TTC549 (cell line): ENCODE results near the gene TMA7.
A peak's percentile ranks its signal among the peaks of the same experiment; 100 is the strongest.
"Not testable (repeated sequence)": the region's sequence is repeated elsewhere in the genome, so short reads cannot be mapped to it uniquely, and the experiment has no call there.

ENCODE experiments used
- FAIRE-seq: peaks from 2 replicates; lab custom pipeline; 2012; peaks lifted over from hg19 to GRCh38; lab: Jason Lieb, UNC

Gene TMA7

DNA sequence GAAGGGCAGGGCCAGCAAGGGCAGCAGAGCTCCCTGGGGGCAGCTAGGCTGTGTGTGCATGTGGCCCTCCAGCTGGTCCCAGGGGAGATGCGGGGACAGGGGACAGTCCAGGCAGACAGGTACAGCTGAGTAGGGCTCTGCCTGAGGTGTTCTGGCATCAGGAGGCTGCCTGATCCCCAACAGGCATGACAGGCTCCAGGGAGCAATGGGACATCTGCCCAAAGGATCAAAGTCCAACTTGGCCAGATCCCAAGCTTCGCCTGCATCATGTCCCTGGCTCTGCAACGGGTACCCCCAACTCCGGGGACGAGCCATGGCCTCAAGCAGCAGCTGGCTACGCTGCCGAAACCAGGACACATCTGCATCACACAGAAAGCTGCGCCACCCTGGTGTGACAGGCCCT is 28.3 kb downstream of the TMA7 start:
- FAIRE-seq: no peak

DNA sequence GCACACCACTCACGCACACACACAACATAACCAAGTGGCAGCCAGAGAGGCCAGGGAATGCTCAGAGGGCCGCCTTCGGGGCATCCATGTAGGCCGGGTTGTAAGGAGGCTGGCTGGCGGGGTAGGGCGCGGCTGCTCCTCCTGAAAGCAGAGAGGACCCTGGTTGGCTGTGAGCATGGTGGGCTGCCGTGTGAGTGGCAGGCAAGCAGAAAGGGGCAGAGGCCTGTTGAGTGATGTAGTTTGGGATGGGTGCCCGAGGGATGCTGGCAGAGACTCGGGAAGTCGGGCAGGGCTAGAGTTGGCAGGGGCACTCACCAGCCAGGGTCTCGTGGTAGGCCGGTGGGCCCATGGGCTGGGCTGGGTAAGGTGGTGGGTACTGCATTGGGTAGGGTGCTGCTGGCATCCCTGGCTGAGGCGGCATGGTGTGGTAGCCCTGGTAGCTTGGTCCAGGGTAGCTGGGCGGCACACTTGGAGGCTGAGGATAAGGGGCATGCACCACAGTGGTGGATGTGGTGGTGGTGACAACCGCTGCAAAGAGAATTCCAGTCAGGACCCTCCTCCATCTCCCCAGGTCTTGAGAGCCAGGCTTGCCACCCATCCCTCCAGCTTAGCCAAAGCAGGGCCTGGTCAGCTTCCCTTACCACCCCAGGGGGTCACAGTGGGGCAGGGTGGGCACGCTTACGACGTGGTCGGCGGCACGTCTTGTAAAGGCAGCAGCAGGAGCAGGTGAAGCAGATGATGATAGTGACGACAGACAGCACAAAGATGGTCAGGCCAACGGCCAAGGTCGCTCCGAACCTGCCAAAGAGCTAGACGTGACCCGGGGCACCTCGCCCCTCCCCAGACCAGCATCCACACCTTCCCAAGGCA is 29.2 kb downstream of the TMA7 start:
- FAIRE-seq: no peak

DNA sequence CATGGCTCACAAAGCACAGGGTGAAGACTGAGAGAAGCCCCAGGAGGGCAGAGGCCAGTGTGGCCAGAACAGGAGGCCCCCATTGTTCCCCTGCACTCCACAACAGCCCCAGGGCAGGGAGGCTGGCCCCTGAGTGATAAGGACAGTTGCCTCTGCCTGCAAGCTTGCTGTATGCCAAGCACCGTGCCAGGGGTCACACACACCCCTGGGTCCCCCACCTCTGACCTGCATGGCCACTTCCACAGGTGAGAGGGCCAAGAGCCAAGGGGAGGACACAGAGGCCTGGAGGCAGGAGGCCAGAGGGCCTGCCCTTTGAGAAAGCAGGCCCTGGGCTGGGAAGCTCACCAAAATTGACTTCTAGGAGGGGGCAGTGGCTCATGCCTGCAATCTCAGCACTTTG is 30.2 kb downstream of the TMA7 start:
- FAIRE-seq: no peak

DNA sequence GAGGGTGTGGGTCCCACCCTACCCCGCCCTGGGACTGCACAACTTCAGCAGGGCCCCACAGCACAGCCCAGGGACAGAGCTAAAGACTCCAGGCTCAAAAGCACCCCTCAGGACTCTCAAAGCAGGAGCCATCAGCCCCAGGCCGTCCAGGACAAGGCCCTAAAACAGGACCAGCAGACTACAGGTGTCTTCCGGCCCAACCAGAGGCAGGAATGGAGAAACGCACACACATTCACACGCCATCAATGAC is 32.5 kb downstream of the TMA7 start:
- FAIRE-seq: no peak

DNA sequence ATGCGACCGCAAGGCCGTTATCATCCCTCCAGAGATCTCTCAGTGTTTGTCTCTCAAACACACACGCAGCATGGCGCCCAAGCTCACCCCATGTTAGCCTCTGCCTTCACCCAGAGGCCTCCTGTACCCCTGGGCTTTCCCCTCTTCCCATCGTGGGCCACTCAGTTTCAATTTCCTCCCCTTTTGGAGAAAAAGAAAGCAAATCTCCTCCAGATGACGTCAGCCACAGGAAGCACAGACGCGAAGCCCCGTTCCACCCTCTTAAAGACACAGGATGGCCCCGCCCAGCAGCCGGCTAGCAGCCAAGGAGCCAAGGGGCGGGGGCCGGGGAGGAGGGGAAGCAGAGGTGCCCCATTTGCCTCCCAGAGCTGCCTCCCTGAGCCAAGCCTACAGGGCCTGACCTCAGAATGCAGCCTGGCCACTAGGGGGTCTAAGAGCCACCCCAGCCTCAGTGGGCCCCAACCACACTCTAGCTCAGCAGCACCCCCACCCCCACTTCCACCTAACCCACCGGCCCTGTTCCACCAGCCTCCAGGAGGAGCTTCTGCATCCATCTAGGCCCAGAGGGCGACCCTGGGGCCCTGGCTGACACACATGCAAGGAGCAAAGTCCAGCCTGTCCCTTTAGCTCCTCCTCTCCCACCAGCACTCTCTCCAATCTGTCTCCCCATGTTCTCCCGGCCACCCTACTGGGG is 33.0 kb downstream of the TMA7 start:
- FAIRE-seq: peak; percentile 56

DNA sequence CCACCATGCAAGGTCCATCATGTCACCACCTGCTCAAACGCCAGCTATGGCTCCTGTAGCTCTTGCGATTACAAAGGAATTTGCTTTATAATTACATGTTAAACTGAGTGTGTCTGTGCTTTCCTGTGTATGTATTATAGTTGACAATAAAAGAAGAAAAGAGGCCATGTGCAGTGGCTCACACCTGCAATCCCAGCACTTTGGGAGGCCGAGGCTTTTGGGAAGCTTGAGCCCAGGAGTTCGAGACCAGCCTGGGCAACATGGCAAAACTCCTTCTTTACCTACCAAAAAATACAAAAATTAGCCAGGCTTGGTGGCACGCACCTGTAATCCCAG is 33.5 kb downstream of the TMA7 start:
- FAIRE-seq: no peak

DNA sequence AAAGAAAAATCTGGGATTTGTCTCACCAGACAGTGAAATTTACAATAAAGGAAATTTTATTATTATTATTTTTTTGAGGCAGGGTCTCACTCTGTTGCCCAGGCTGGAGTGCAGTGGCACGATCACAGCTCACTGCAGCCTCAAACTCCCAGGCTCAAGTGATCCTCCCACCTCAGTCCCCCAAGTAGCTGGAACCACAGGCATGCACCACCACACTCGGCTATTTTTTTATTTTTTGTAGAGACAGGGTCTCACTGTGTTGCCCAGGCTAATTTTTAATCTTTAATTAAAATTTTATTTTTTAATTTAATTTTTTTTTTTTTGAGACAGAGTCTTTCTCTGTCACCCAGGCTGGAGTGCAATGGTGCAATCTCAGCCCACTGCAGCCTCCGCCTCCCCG is 34.0 kb downstream of the TMA7 start:
- not testable (repeated sequence) for FAIRE-seq

DNA sequence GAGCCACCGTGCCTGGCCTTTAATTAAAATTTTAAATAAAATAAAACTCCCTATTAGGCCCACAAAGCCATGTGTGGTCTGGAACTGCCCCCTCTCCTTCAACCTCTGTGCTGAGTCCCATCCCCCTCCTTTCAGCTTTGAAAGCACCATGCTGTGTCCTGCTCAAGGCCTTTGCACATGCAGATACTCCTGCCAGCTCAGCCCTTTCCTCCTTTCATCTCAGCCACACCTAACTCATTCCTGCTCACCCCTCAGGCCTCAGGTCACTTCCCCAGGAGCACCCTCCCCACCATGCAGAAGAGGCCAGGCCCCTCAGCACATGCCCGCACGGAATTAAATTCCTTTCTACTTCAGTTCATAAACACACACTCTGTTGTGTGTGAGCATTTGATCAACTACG is 34.6 kb downstream of the TMA7 start:
- no peak for FAIRE-seq

DNA sequence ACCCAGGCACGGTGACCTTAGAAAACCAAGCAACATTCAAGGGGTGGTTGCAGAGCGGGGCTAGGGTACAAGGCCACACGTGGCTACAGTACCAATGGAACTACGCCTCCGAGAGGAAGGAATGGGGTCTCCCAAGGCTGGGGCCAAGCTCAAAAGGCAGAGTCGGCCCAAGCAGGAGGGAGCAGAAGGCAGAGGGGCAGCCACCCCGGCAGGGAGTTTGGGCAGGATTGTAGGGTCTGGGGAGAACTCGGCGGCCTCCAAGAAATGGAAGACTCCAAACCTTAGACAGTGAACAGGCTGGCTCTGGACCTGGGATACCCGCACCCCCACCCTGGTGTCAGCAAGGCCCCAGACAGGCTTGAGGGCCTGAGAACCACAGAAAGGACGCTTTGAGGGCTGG is 35.1 kb downstream of the TMA7 start:
- FAIRE-seq: no peak

DNA sequence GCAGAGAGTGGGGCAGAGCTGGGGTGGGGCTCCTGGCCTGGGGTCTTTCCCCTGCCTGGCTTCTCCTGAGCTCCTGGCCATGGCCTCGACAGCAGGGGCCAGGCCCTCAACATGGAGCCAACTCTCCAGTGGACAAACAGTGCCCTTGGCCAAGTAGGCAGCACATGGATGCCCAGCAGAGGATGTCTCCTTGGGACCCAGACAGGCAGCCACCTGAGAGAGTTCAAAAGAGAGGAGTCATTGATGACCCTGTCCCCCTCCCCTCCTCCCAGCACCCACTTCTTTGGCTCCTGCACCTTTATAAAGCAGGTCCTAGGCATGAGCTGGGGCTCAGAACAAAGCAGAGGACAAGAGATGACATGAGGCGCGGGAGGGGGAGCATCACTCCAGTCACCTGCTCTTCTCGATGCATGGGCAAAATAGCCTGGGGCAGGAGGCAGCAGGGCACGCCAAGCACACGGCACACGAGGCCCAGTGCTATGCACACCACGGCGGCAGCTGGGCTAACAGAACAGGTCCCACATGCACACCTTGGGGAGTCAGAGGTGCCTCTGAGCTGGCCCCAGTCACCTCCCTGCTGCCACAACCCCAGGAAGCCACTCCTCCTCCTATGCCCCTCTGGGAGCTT is 36.5 kb downstream of the TMA7 start:
- no peak for FAIRE-seq

DNA sequence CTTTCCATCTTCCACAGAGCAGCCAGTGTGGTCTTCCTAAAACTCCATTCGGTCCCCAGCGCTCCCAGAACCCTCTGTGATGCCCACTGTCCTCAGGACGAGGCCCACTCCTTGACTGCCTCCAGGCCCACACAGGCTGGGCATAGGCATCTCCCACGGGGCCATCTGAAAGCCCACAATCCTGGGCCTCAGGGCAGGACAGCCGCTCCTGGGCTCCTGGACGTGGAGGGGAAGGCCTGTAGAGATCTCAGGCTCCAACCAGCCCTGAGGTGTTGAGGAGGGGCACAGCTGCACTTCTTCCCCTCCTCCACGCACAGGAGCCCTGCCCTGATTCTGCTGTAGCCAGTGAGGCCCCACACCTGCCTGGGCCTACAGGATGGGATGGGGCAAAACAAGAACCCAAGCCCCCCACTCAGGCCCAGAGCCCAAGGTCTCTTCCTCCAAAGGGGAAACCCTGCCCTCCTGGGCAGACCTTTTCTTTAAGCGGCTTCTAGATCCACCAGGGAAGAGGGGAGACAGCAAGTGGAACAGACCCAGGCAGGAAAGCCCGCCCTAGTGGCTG is 38.0 kb downstream of the TMA7 start:
- FAIRE-seq: no peak

DNA sequence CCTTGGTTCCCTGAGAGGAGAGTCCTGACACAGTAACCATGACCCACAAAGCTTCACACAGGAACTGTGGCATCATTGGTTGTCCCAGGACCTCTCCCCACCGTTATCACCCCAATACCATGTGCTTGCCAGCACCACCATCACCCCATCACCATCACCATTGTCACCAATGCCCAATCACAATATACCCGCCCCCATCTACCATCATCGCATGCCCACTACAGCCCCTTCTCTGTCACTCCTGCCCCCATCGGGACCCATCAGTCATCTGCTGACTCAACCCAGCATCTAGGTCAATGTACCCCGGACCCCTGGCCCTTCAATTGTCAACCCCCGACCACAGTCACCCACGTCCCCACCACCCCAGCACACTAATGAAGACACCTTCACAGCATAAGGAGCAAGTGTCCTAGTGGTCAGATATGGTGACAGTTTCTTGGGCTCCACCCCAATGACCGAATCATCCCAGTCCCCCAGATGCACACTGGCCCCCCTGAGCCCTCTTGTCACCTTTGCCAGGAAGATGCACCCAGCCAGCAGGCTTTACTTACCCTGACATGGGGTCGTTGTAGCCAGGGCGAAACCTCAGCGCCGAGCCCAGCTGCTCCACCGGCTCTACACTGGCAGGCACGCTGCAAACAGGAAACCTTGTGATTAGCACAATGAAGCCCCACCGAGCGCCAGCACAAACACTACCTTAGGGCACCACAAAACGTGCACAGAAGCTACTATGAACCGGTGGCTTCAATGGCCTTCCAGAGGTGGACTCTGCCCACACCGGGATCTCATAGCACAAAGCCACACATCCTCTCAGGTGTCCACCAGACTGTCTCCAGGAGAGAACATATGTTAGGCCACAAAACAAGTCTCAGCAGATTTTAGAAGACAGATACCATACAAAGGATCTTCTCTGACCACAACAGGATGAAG is 38.8 kb downstream of the TMA7 start:
- no peak for FAIRE-seq

DNA sequence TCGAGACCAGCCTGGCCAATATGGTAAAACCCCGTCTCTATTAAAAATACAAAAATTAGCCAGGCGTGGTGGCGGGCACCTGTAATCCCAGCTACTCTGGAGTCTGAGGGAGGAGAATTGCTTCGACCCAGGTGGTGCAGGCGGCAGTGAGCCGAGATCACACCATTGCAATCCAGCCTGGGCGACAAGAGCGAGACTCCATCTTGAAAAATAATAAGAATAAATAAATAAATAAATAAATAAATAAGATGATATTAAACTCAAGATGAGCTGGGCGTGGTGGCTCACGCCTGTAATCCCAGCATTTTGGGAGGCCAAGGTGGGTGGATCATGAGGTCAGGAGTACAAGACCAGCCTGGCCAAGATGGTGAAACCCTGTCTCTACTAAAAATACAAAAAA is 40.8 kb downstream of the TMA7 start:
- not testable (repeated sequence) for FAIRE-seq

DNA sequence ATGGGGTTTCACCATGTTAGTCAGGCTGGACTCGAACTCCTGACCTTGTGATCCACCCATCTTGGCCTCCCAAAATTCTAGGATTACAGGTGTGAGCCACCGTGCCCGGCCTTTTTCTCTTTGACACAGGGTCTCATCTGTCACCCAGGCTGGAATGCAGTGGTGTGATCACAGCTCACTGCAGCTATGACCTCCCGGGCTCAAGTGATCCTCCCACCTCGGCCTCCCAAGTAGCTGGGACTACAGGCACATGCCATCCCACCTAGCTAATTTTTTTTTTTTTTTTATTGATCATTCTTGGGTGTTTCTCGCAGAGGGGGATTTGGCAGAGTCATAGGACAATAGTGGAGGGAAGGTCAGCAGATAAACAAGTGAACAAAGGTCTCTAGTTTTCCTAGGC is 42.8 kb downstream of the TMA7 start:
- FAIRE-seq: not testable (repeated sequence)

DNA sequence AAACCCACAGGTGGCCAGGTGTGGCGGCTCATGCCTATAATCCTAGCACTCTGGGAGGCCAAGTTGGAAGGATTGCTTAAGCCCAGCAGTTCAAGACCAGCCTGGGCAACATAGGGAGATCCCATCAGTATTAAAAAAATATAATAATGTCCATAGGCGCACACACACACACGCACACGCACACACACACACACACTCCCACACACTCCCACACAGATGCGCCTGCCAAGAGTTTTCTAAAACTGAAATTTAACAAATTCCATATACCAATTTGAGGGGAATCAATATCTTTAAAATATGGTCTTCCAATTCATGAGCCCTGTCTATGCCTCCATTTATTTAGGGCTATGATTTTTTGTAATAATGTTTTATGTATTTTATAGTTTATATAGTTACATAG is 46.9 kb downstream of the TMA7 start:
- no peak for FAIRE-seq

DNA sequence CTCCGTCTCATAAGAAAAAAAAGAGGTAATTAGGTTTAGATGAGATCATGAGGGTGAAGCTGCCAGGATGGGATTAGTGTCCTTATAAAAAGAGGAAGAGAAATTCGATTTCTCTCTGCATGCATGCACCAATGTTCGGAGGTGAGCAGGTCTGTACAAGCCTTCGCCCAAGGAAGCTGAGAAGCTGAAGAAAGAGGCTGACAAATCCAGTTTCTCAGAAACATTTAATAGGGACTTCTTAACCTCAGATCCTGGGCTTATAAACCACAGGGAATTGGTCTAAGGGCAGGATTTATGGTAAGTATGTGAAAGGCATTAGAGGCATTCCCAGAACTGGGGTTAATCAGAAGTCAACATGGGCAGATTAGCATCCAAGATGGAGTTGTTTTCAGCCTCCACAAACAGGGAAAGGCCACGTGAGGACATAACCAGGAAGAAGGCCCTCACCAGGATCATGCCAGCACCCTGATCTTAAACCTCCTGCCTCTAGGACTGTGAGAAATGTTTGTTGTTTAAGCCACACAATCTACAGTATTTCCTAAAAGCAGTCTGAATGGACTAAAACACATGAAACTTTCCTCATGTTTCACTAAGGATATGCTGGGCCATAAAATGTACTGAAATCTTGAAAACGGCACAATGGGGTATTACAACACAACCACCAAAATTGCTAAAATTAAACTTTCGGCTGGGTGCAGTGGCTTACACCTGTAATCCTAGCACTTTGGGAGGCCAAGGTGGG is 52.6 kb downstream of the TMA7 start:
- no peak for FAIRE-seq

DNA sequence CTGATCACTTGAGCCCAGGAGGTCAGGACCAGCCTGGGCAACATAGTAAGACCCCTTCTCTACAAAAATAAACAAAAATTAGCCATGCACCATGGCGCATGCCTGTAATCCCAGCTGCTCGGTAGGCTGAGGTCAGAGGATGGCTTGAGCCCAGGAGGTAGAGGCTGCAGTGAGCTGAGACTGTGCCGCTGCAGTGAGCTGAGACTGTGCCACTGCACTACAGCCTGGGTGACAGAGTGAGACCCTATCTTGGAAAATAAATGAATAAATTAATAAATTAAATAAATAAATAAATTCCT is 53.1 kb downstream of the TMA7 start:
- no peak for FAIRE-seq
